ENCODE data around the gene STARD7.

Gene STARD7

DNA sequence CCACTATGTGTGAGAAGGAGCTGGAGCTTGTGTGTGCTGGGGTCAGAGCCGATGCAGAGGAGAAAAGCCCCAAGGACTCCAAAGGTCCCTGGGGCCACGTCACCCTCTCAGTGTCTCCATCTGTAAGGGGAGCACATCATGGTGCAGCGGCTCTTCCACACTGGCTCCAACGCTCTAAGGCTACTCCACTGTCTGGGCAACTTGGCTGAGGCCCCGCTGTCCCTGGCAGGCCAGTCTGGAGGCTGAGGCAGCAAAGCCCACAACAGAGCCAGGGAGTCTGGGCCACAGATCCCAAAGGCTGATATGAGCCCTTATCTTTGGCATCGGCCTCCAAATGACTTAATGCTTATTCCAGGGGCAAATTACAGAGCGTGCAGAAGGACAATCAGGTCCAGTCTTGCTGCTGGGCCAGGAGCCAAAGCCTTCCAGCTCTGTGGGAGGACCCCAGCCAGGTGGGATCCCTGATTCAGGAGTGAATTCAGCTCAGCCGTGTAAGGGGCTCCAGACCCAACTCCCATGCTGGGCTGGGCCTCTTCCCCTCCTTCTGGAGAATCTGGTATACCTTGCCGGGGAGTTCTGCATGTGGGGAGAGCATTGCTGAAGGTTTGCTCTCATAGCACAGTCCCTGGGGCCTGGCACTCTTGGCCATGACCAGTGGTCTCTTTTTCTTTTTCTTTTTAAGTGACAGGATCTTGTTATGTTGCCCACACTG lies 61.6 kb downstream of the STARD7 start:
- no peak overlapping the region for H3K4me3 ChIP-seq (ENCODE audit: low read depth, low read length)
- no peaks in the 10 kb centered on the region for H3K36me3 ChIP-seq
- H3K9me3 ChIP-seq = no peaks in the 10 kb centered on the region
- H3K27me3 ChIP-seq = no peaks in the 10 kb centered on the region
- TF ChIP-seq, protein P1, sequence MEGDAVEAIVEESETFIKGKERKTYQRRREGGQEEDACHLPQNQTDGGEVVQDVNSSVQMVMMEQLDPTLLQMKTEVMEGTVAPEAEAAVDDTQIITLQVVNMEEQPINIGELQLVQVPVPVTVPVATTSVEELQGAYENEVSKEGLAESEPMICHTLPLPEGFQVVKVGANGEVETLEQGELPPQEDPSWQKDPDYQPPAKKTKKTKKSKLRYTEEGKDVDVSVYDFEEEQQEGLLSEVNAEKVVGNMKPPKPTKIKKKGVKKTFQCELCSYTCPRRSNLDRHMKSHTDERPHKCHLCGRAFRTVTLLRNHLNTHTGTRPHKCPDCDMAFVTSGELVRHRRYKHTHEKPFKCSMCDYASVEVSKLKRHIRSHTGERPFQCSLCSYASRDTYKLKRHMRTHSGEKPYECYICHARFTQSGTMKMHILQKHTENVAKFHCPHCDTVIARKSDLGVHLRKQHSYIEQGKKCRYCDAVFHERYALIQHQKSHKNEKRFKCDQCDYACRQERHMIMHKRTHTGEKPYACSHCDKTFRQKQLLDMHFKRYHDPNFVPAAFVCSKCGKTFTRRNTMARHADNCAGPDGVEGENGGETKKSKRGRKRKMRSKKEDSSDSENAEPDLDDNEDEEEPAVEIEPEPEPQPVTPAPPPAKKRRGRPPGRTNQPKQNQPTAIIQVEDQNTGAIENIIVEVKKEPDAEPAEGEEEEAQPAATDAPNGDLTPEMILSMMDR (IDR thresholded peaks at IDR 0.05; ENCODE audit: low read depth, low read length) = no peak
- peaks cover 23% of the 10 kb centered on the region for H3K4me1 ChIP-seq
- peak; percentile 53 for DNase-seq

DNA sequence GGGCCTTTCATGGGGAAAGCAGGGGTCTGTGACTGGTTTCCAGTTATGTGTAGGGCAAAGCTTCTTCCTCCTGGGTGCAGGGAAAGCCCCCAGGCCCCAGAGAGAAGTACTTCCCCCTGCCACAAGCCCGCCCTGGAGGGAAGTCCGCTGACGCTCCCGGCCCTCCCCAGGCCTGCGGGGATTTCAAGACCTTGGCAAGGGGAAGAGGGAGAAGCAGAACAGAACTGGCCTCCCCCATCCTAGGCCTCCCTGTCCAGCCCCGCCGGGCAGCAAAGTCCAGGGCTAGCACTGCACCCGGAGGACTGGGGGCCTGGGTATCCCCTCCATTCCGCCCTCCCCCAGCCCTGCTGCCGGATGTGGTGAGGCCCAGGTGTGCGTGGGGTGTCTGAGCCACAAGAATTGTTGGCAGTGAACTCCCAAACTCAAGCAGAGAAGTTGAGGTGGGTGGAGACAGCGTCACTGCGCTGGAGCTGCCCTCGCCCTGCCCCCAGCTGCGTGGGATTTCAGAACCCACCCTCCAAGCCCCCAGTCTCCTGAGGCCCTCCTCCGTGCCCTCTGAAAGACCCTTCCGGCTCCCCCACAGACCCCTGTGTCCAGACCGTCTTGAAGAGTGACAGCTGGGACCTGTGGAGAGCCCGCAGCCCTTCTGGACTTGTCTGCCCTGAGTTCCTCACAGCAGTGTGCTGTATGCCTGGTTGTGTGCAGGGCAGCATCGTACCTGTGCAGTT lies 62.3 kb downstream of the STARD7 start:
- TF ChIP-seq, protein P1 (IDR thresholded peaks at IDR 0.05; ENCODE audit: low read depth, low read length) = no peak
- Histone ChIP-seq H3K4me1 (peaks cover 23% of the 10 kb centered on the region), H3K9me3 (no peaks in the 10 kb centered on the region), H3K4me3 (ENCODE audit: low read depth, low read length) (no peak overlapping the region), H3K27me3 (no peaks in the 10 kb centered on the region), H3K36me3 (no peaks in the 10 kb centered on the region)
- no peak for DNase-seq

DNA sequence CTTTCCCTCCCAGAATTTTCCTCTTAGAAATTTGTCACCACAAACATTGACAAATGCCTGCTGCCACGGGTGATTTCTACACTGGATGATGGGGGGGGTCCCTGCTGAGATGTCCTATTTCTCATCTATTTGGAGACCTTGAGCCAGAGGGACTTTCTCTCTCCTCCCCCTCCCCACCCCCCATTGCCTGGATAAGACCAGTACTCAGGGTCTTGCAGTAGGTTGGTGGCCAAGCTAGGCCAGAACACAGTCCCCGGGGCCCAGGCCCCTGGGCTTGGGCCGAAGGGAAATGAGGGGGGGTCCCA lies 62.8 kb downstream of the STARD7 start:
- H3K4me1 ChIP-seq = peaks cover 23% of the 10 kb centered on the region
- TF ChIP-seq, protein P1 (IDR thresholded peaks at IDR 0.05; ENCODE audit: low read depth, low read length) = no peak
- H3K27me3 ChIP-seq = no peaks in the 10 kb centered on the region
- H3K9me3 ChIP-seq = no peaks in the 10 kb centered on the region
- no peak for DNase-seq
- no peaks in the 10 kb centered on the region for H3K36me3 ChIP-seq
- H3K4me3 ChIP-seq (ENCODE audit: low read depth, low read length) = no peak overlapping the region

DNA sequence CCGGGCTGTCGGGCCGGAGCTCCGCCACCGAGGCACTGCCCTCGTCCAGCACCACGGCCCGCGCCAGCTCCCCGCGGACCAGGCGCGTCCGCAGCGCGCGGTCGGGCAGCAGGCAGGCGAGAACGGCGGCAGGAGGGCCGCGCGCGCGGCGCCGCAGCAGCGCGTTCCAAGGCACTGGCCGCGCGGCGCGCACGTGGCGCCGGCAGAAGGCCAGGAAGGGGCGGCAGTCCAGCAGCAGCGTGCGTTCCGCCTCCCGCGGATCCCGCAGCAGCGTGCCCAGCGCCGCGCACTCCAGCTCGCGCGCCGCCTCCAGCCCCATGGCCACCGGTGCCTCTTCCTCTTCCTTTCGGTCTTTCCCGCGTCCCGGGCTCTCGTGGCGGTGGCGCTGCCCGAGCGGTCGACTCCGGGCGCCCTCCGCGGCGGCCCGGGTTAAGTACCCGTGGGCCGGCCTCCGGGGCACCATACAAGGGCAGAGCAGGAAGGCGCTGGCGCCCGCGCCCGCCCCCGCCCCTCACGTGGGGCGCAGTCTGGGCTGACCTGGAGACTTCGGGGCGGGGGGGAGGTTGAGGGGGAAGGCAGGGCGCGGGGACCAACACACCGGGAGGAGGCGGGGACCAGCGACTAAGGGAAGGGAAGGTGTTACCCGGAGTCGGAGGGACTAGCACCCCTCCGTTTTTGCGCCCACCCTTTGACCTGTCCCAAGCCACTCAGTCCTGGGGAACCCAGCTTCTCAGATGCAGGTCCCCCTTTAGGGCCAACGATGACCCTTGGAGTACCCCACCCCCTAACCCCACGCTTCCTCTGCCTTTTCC lies 63.4 kb downstream of the STARD7 start, which contains the start of gene DUSP2:
Gene DUSP2 (minus strand): TSS at position 405 of the 812 bp plus-strand sequence. CDS start 86 bp downstream, at position 319.
- H3K4me1 ChIP-seq = peaks cover 23% of the 10 kb centered on the region
- no peaks in the 10 kb centered on the region for H3K36me3 ChIP-seq
- DNase-seq = no peak
- no peaks in the 10 kb centered on the region for H3K9me3 ChIP-seq
- TF ChIP-seq, protein P1 (IDR thresholded peaks at IDR 0.05; ENCODE audit: low read depth, low read length) = no peak
- H3K27me3 ChIP-seq = no peaks in the 10 kb centered on the region
- H3K4me3 ChIP-seq (ENCODE audit: low read depth, low read length) = no peak within 1 kb of the TSS

DNA sequence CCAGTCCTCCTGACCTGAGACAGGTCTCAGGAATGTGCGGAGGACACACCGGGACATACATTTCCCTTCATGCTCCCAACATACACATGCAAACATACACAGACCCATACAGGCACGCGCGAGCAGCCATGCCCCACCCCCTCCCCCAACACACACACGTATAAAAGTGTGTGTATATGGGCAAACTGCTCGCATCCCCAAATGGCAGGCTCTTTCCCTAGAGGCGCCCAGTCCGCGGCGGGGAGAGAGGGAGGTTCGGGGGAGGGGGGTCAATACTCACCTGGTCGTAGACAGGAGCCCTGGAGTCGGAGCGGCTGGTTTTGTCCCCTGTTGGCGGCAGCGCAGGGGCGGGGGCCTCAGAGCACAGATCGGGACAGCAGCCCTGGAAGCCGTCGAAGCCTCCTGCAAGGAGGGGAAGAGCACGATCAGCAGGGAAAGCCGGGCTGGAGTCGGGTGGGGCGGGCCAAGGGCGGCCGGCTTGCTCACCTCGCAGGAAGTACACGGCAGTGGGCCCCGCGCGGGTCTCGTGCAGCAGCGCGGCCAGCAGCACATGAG lies 64.1 kb downstream of the STARD7 start:
- no peaks in the 10 kb centered on the region for H3K9me3 ChIP-seq
- no peaks in the 10 kb centered on the region for H3K36me3 ChIP-seq
- H3K4me3 ChIP-seq (ENCODE audit: low read depth, low read length) = no peak overlapping the region
- no peaks in the 10 kb centered on the region for H3K27me3 ChIP-seq
- peaks cover 23% of the 10 kb centered on the region for H3K4me1 ChIP-seq
- TF ChIP-seq, protein P1 (IDR thresholded peaks at IDR 0.05; ENCODE audit: low read depth, low read length) = no peak
- no peak for DNase-seq
